ENCODE measurements around the gene DNAH3.
"Not testable (repeated sequence)": the region's sequence is repeated elsewhere in the genome, so short reads cannot be mapped to it uniquely, and the experiment has no call there.

DNAH3 gene

GRCh38 chr16:21185659-21186325 is 35.1 kb upstream of the DNAH3 start:
- Histone ChIP-seq H3K9ac (ENCODE audit: low read length) (no peak overlapping the region), H3K4me3 (ENCODE audit: low read length) (no peak overlapping the region), H3K36me3 (ENCODE audit: control insufficient read depth, insufficient read depth, low read length) (peaks cover 9% of the 10 kb centered on the region), H3K27me3 (ENCODE audit: control insufficient read depth, insufficient read depth, low read length) (no peaks in the 10 kb centered on the region), H3K27ac (ENCODE audit: low read depth, low read length) (no peak overlapping the region), H3K4me1 (ENCODE audit: control insufficient read depth, insufficient read depth, low read length) (no peaks in the 10 kb centered on the region)

GRCh38 chr16:21184834-21185233 is 34.2 kb upstream of the DNAH3 start:
- no peak overlapping the region for H3K9ac ChIP-seq (ENCODE audit: low read length)
- no peaks in the 10 kb centered on the region for H3K4me1 ChIP-seq (ENCODE audit: control insufficient read depth, insufficient read depth, low read length)
- H3K36me3 ChIP-seq (ENCODE audit: control insufficient read depth, insufficient read depth, low read length): peaks cover 9% of the 10 kb centered on the region
- H3K4me3 ChIP-seq (ENCODE audit: low read length): no peak overlapping the region
- H3K27ac ChIP-seq (ENCODE audit: low read depth, low read length): no peak overlapping the region
- no peaks in the 10 kb centered on the region for H3K27me3 ChIP-seq (ENCODE audit: control insufficient read depth, insufficient read depth, low read length)

- no peak overlapping the region for H3K4me3 ChIP-seq (ENCODE audit: low read length)
- H3K4me1 ChIP-seq (ENCODE audit: control insufficient read depth, insufficient read depth, low read length): no peaks in the 10 kb centered on the region
- no peaks in the 10 kb centered on the region for H3K27me3 ChIP-seq (ENCODE audit: control insufficient read depth, insufficient read depth, low read length)
- H3K9ac ChIP-seq (ENCODE audit: low read length): no peak overlapping the region
- peaks cover 14% of the 10 kb centered on the region for H3K36me3 ChIP-seq (ENCODE audit: control insufficient read depth, insufficient read depth, low read length)
- no peak overlapping the region for H3K27ac ChIP-seq (ENCODE audit: low read depth, low read length)
Measured at GRCh38 chr16:21183995-21184394, 33.3 kb upstream of the DNAH3 start.

- H3K9ac ChIP-seq (ENCODE audit: low read length): no peak overlapping the region
- H3K4me3 ChIP-seq (ENCODE audit: low read length): no peak overlapping the region
- H3K36me3 ChIP-seq (ENCODE audit: control insufficient read depth, insufficient read depth, low read length): peaks cover 14% of the 10 kb centered on the region
- H3K4me1 ChIP-seq (ENCODE audit: control insufficient read depth, insufficient read depth, low read length): no peaks in the 10 kb centered on the region
- no peaks in the 10 kb centered on the region for H3K27me3 ChIP-seq (ENCODE audit: control insufficient read depth, insufficient read depth, low read length)
- no peak overlapping the region for H3K27ac ChIP-seq (ENCODE audit: low read depth, low read length)
Measured at GRCh38 chr16:21179983-21180365, 29.3 kb upstream of the DNAH3 start.

GRCh38 chr16:21179126-21179982 is 28.7 kb upstream of the DNAH3 start:
- Histone ChIP-seq H3K4me3 (ENCODE audit: low read length) (no peak overlapping the region), H3K27me3 (ENCODE audit: control insufficient read depth, insufficient read depth, low read length) (no peaks in the 10 kb centered on the region), H3K27ac (ENCODE audit: low read depth, low read length) (no peak overlapping the region), H3K4me1 (ENCODE audit: control insufficient read depth, insufficient read depth, low read length) (no peaks in the 10 kb centered on the region), H3K36me3 (ENCODE audit: control insufficient read depth, insufficient read depth, low read length) (peaks cover 14% of the 10 kb centered on the region), H3K9ac (ENCODE audit: low read length) (no peak overlapping the region)

GRCh38 chr16:21175397-21175796 is 24.8 kb upstream of the DNAH3 start:
- no peak overlapping the region for H3K9ac ChIP-seq (ENCODE audit: low read length)
- no peaks in the 10 kb centered on the region for H3K27me3 ChIP-seq (ENCODE audit: control insufficient read depth, insufficient read depth, low read length)
- H3K36me3 ChIP-seq (ENCODE audit: control insufficient read depth, insufficient read depth, low read length): peaks cover 17% of the 10 kb centered on the region

GRCh38 chr16:21172650-21173049 is 22.0 kb upstream of the DNAH3 start:
- H3K9ac ChIP-seq (ENCODE audit: low read length): no peak overlapping the region
- no peak overlapping the region for H3K27ac ChIP-seq (ENCODE audit: low read depth, low read length)
- peaks cover 12% of the 10 kb centered on the region for H3K36me3 ChIP-seq (ENCODE audit: control insufficient read depth, insufficient read depth, low read length)
- no peak overlapping the region for H3K4me3 ChIP-seq (ENCODE audit: low read length)
- no peaks in the 10 kb centered on the region for H3K4me1 ChIP-seq (ENCODE audit: control insufficient read depth, insufficient read depth, low read length)
- no peaks in the 10 kb centered on the region for H3K27me3 ChIP-seq (ENCODE audit: control insufficient read depth, insufficient read depth, low read length)

More at GRCh38 chr16:21175397-21175796, 24.8 kb upstream of the DNAH3 start:
- no peaks in the 10 kb centered on the region for H3K4me1 ChIP-seq (ENCODE audit: control insufficient read depth, insufficient read depth, low read length)
- no peak overlapping the region for H3K4me3 ChIP-seq (ENCODE audit: low read length)
- no peak overlapping the region for H3K27ac ChIP-seq (ENCODE audit: low read depth, low read length)

- H3K27ac ChIP-seq (ENCODE audit: low read depth, low read length); H3K9ac ChIP-seq (ENCODE audit: low read length): not testable (repeated sequence)
- peaks cover 20% of the 10 kb centered on the region for H3K36me3 ChIP-seq (ENCODE audit: control insufficient read depth, insufficient read depth, low read length)
Measured at GRCh38 chr16:21170116-21170515, 19.5 kb upstream of the DNAH3 start.

GRCh38 chr16:21169249-21169981 is 18.8 kb upstream of the DNAH3 start:
- H3K36me3 ChIP-seq (ENCODE audit: control insufficient read depth, insufficient read depth, low read length): peaks cover 24% of the 10 kb centered on the region
- no peaks in the 10 kb centered on the region for H3K27me3 ChIP-seq (ENCODE audit: control insufficient read depth, insufficient read depth, low read length)
- H3K9ac ChIP-seq (ENCODE audit: low read length): no peak overlapping the region
- H3K4me3 ChIP-seq (ENCODE audit: low read length): no peak overlapping the region
- no peak overlapping the region for H3K27ac ChIP-seq (ENCODE audit: low read depth, low read length)
- H3K4me1 ChIP-seq (ENCODE audit: control insufficient read depth, insufficient read depth, low read length): no peaks in the 10 kb centered on the region

More at GRCh38 chr16:21170116-21170515, 19.5 kb upstream of the DNAH3 start:
- H3K4me1 ChIP-seq (ENCODE audit: control insufficient read depth, insufficient read depth, low read length); H3K4me3 ChIP-seq (ENCODE audit: low read length); H3K27me3 ChIP-seq (ENCODE audit: control insufficient read depth, insufficient read depth, low read length): not testable (repeated sequence)

- Histone ChIP-seq H3K27me3 (ENCODE audit: control insufficient read depth, insufficient read depth, low read length) (no peaks in the 10 kb centered on the region), H3K27ac (ENCODE audit: low read depth, low read length) (no peak overlapping the region), H3K9ac (ENCODE audit: low read length) (no peak overlapping the region), H3K36me3 (ENCODE audit: control insufficient read depth, insufficient read depth, low read length) (peaks cover 23% of the 10 kb centered on the region), H3K4me3 (ENCODE audit: low read length) (no peak overlapping the region), H3K4me1 (ENCODE audit: control insufficient read depth, insufficient read depth, low read length) (peaks cover 2% of the 10 kb centered on the region)
Measured at GRCh38 chr16:21167929-21168602, 17.4 kb upstream of the DNAH3 start.

- Histone ChIP-seq H3K4me3 (ENCODE audit: low read length) (no peak overlapping the region), H3K27me3 (ENCODE audit: control insufficient read depth, insufficient read depth, low read length) (no peaks in the 10 kb centered on the region), H3K9ac (ENCODE audit: low read length) (no peak overlapping the region), H3K4me1 (ENCODE audit: control insufficient read depth, insufficient read depth, low read length) (peaks cover 9% of the 10 kb centered on the region), H3K27ac (ENCODE audit: low read depth, low read length) (no peak overlapping the region), H3K36me3 (ENCODE audit: control insufficient read depth, insufficient read depth, low read length) (peaks cover 27% of the 10 kb centered on the region)
Measured at GRCh38 chr16:21167360-21167759, 16.7 kb upstream of the DNAH3 start.

- H3K4me3 ChIP-seq (ENCODE audit: low read length): no peak overlapping the region
- no peaks in the 10 kb centered on the region for H3K27me3 ChIP-seq (ENCODE audit: control insufficient read depth, insufficient read depth, low read length)
- peaks cover 24% of the 10 kb centered on the region for H3K36me3 ChIP-seq (ENCODE audit: control insufficient read depth, insufficient read depth, low read length)
- H3K4me1 ChIP-seq (ENCODE audit: control insufficient read depth, insufficient read depth, low read length): peaks cover 10% of the 10 kb centered on the region
- no peak overlapping the region for H3K27ac ChIP-seq (ENCODE audit: low read depth, low read length)
- H3K9ac ChIP-seq (ENCODE audit: low read length): no peak overlapping the region
Measured at GRCh38 chr16:21166561-21166961, 15.9 kb upstream of the DNAH3 start.

Data from rectal smooth muscle tissue (tissue), 1 donor.